Stimulated activated naive B cell treated with anti-CD40 and anti-IgM and Interleukin-4, amounts not matched to agents 10 μg/mL and 1 μg/mL and 100 μg/mL, for 72 hours (primary cell): ENCODE data around the gene ZSCAN18.

ENCODE experiments used
- ATAC-seq, 2 donors: fragments of 150-1000 bp; cut with Tn5 transposase; replicated peaks; 2 replicates each; pipeline ENCODE4 v1.10.0; 2021; ENCODE audit warnings: moderate library complexity in 1 of 2
- DNase-seq: peaks from one replicate; pipeline ENCODE4 v3.0.0; 2021
- H3K27ac Mint-ChIP-seq: one replicate; pipeline ENCODE4 v1.8.0; 2022; ENCODE audit warnings: mild to moderate bottlenecking, mixed read lengths
- H3K27me3 Mint-ChIP-seq, 2 donors: one replicate each; pipeline ENCODE4 v1.8.0; 2022; ENCODE audit warnings: mixed read lengths in 2 of 2
- H3K36me3 Mint-ChIP-seq, 2 donors: one replicate each; pipeline ENCODE4 v1.8.0; 2022; ENCODE audit warnings: mixed read lengths in 2 of 2, mild to moderate bottlenecking in 1 of 2
- H3K4me1 Mint-ChIP-seq, 2 donors: one replicate each; pipeline ENCODE4 v1.8.0; 2022; ENCODE audit warnings: mixed read lengths in 2 of 2, mild to moderate bottlenecking in 1 of 2
- H3K4me3 Mint-ChIP-seq, 2 donors: one replicate each; pipeline ENCODE4 v1.8.0; 2022; ENCODE audit warnings: mild to moderate bottlenecking in 2 of 2, mixed read lengths in 2 of 2, moderate library complexity in 1 of 2
- H3K9me3 Mint-ChIP-seq, 2 donors: one replicate each; pipeline ENCODE4 v1.8.0; 2022; ENCODE audit warnings: mixed read lengths in 2 of 2, mild to moderate bottlenecking in 1 of 2

ZSCAN18 gene

DNA sequence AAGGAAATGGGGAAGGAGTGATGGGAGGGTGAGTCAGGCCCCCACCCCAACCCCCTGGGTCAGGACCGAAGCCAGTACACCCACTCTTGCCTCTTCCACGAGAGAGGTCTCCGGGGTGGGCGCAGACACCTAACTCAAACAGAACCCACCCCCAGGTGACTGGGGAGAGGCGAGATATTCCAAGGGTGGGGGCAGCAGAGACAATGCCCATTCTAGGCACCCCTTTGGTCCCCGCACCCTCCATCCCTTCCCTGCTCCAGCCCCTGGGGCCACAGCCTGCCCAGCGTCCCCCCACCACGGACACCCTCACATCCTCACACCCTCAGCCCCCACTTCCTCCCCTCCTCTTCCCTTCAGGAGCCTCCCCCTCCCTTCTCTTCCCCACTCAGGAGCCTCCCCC, 682 bp downstream of the ZSCAN18 start:
- H3K9me3 Mint-ChIP-seq, result peaks cover 4% of the 10 kb centered on the region in 2 donors
- peaks cover 19 to 37% of the 10 kb centered on the region in 2 donors for H3K36me3 Mint-ChIP-seq
- peak overlapping the region; percentile 85 to 89 for H3K4me3 Mint-ChIP-seq
- no peak for ATAC-seq
- H3K27me3 Mint-ChIP-seq, result no peaks in the 10 kb centered on the region
- H3K4me1 Mint-ChIP-seq, result peaks cover 21 to 31% of the 10 kb centered on the region in 2 donors
- DNase-seq, result no peak
- H3K27ac Mint-ChIP-seq, result peak overlapping the region; percentile 99

DNA sequence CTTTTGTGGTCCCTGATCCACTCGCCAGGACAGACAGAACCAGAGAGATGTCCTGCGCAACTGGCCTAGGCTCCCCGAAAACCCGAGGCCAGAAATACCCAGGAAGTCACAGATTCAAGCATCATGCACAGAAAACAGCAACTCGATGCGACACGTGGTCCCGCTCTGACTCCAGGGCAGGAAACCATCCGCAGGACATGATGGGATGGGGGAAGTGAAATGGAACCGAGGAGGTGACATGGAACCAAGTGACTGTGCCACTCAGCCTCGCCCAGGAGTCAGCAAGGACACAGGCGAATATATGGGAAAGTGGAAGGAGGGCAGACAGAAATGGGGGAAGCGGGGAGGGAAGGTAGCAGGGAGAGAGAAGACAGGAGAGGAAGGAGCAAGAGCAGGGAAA, 1.1 kb downstream of the ZSCAN18 start:
- DNase-seq, result no peak
- peaks cover 21 to 35% of the 10 kb centered on the region in 2 donors for H3K4me1 Mint-ChIP-seq
- peaks cover 23 to 40% of the 10 kb centered on the region in 2 donors for H3K36me3 Mint-ChIP-seq
- no peak for ATAC-seq
- peak overlapping the region; percentile 99 for H3K27ac Mint-ChIP-seq
- H3K4me3 Mint-ChIP-seq, result peak overlapping the region; percentile 85 to 89
- H3K27me3 Mint-ChIP-seq, result no peaks in the 10 kb centered on the region
- peaks cover 3 to 4% of the 10 kb centered on the region in 2 donors for H3K9me3 Mint-ChIP-seq

- H3K4me3 Mint-ChIP-seq, result no peak overlapping the region
- H3K9me3 Mint-ChIP-seq, result peaks cover 3 to 4% of the 10 kb centered on the region in 2 donors
- ATAC-seq, result no peak
- no peak overlapping the region for H3K27ac Mint-ChIP-seq
- H3K36me3 Mint-ChIP-seq, result peaks cover 25 to 44% of the 10 kb centered on the region in 2 donors
- peaks cover 21 to 38% of the 10 kb centered on the region in 2 donors for H3K4me1 Mint-ChIP-seq
- H3K27me3 Mint-ChIP-seq, result no peaks in the 10 kb centered on the region
- no peak for DNase-seq
These were observed 2.7 kb downstream of the ZSCAN18 start for GRCh38 chr19:58095328-58095727.

DNA sequence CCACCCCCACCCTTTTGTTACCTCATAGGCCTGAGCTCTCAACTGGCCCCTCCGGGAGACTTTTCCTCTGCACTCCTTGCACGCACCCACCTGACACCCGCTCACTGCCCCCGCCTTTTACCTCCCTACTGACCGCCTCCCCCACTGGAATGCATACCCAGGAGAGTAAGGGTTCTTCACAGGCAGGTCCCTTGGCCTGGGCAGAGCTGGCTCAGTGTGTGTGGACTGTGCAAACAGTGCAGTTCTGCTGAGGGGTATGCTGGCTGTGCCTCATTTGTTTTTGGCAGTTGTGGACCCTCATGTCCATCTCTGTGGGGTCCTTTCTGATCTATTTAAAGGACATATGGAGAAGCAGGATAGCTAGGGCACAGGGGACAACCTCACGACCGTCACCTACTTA, 5.0 kb downstream of the ZSCAN18 start:
- Mint-ChIP-seq H3K36me3 (peaks cover 38 to 54% of the 10 kb centered on the region in 2 donors), H3K4me1 (peaks cover 15 to 30% of the 10 kb centered on the region in 2 donors), H3K27ac (no peak overlapping the region), H3K27me3 (no peaks in the 10 kb centered on the region), H3K9me3 (peaks cover 3 to 4% of the 10 kb centered on the region in 2 donors), H3K4me3 (no peak overlapping the region)
- DNase-seq (no peak), ATAC-seq (no peak)

DNA sequence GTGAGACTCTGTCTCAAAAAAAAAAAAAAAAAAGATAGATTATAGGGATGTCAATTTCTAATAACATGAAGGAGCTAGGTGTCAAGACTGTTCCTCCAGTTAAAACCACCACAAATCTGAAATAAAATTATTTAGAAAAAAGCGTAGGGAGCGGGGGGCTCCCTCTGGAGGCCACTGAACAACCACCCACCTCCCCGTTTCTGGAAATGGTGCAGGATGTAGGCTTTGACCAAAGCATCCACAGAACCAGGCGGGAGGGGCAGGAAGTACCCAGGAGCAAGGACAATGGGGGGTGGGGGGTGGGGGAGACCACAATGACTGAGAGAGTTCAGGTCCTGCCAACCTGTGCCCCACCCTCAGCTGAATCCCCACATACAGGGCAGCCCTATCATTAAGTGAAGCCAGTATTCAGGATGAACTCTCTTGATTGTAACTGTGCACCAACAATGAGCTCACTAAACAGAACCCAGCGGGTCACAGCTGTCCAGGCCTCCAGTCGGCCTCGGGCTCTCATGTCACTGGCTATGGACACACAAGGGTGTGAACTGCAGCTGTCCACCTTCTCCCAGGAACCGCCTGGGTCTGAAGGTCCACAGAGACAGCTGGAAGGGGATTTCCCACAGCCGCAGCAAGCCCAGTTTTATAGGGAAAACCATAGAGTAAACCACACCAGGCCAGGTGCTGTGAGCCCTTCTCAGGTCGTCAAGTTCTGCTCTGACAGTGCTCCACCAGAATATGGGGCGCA, 6.6 kb downstream of the ZSCAN18 start:
- no peak for DNase-seq
- H3K9me3 Mint-ChIP-seq, result peaks cover 3 to 4% of the 10 kb centered on the region in 2 donors
- H3K27ac Mint-ChIP-seq, result no peak overlapping the region
- no peaks in the 10 kb centered on the region for H3K27me3 Mint-ChIP-seq
- peaks cover 9 to 17% of the 10 kb centered on the region in 2 donors for H3K4me1 Mint-ChIP-seq
- peaks cover 51 to 55% of the 10 kb centered on the region in 2 donors for H3K36me3 Mint-ChIP-seq
- ATAC-seq, result no peak
- H3K4me3 Mint-ChIP-seq, result no peak overlapping the region

DNA sequence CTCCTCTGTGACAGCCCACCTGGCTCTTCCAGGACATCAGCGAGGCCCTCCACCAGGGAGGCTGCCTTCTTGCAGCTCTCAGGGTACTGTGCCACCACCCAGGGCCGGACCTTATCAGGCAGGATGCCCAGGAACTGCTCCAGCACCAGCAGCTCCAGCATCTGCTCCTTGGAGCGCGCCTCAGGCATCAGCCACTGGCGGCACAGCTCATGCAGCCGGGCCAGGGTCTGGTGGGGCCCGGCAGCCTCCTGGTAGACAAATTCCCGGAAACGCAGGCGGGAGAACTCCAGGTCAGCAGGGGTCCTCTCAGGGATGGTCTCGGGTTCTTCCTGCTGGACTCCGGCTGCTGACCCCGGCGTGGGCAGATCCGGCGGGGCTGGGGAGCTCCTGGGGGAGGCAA, 8.2 kb downstream of the ZSCAN18 start:
- H3K4me1 Mint-ChIP-seq, result peaks cover 4 to 7% of the 10 kb centered on the region in 2 donors
- DNase-seq, result no peak
- H3K27ac Mint-ChIP-seq, result peak overlapping the region; percentile 20
- peaks cover 54 to 58% of the 10 kb centered on the region in 2 donors for H3K36me3 Mint-ChIP-seq
- ATAC-seq, result no peak
- no peak overlapping the region for H3K4me3 Mint-ChIP-seq
- peaks cover 3 to 4% of the 10 kb centered on the region in 2 donors for H3K9me3 Mint-ChIP-seq
- H3K27me3 Mint-ChIP-seq, result no peaks in the 10 kb centered on the region

- Mint-ChIP-seq H3K4me3 (no peak overlapping the region), H3K9me3 (peaks cover 6 to 7% of the 10 kb centered on the region in 2 donors), H3K36me3 (peaks cover 63 to 65% of the 10 kb centered on the region in 2 donors), H3K27me3 (no peaks in the 10 kb centered on the region), H3K27ac (no peak overlapping the region), H3K4me1 (peaks cover 3 to 7% of the 10 kb centered on the region in 2 donors)
- DNase-seq (no peak), ATAC-seq (no peak)
These were observed 9.4 kb downstream of the ZSCAN18 start for GRCh38 chr19:58088521-58089052.

- Mint-ChIP-seq H3K4me1 (peaks cover 0 to 6% of the 10 kb centered on the region in 2 donors), H3K27me3 (no peaks in the 10 kb centered on the region), H3K4me3 (no peak overlapping the region), H3K36me3 (peaks cover 64 to 65% of the 10 kb centered on the region in 2 donors), H3K27ac (no peak overlapping the region), H3K9me3 (peaks cover 3 to 5% of the 10 kb centered on the region in 2 donors)
- ATAC-seq, result no peak
- DNase-seq, result no peak
These were observed 11.0 kb downstream of the ZSCAN18 start for GRCh38 chr19:58086825-58087710.

DNA sequence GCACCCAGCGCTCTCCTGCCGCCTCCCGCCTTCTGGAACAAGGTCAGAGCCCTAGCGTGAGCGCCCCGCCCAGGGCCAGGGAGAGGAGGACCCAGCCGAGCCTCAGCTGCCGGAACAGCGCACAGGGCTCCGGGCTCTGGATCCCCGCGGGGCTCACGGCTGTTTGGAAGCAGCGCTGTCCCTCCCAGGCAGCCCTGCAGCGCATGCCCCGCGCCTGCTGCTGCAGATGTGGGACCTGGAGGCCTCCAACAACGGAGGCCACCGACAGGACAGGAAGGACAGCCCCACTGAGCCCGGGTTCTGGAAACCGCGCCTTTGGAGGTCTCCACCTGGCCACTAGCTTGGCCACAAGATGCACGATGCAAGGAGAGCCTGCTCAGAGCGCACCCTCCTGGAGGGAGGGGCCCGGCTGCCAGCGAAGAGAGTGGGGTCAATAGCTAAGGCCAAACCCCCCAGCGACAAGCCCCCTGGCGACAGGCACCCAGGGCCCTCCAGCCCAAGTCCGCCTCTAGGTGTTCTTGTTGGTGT, 12.6 kb downstream of the ZSCAN18 start:
- ATAC-seq, result no peak
- Mint-ChIP-seq H3K9me3 (peaks cover 10 to 14% of the 10 kb centered on the region in 2 donors), H3K36me3 (peaks cover 66 to 73% of the 10 kb centered on the region in 2 donors), H3K27me3 (no peaks in the 10 kb centered on the region), H3K4me1 (no peaks in the 10 kb centered on the region), H3K27ac (no peak overlapping the region), H3K4me3 (no peak overlapping the region)
- no peak for DNase-seq

DNA sequence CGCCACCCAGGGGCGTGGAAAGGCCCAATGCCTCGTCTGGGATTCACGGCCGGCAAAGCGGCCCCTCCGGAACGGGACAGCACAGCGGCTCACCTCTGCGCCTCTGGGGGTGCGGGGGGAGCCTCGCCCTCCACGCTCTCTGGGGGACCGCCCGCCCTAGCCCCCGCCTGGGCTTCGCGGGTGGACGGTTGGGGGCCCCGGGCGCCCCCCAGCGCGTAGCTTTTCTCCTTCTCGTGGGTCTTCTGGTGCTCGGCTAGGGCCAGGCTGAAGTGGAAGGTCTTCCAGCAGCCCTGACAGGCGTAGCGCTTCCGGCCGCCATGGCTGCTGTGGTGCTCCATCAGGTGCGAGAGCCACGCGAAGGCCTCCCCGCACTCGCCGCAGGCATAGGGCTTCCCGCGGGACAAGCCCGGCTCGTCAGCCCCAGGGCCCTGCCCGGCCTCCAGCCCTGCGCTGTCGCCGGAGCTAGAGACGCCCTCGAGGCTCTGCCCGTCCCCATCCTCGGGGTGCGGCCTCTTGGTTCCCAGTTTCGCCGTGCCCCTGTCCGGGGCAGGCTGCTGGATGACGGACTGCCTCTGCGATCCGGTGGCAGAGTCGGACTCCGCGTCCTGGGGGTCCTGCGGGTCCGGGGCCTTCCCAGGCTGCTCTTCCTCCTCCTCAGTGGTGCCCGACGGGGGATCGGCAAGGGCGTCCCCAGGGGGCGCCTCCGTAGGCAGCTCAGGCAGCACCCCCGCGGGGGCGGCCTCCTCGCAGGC, 13.3 kb downstream of the ZSCAN18 start:
- no peak for DNase-seq
- no peaks in the 10 kb centered on the region for H3K27me3 Mint-ChIP-seq
- H3K36me3 Mint-ChIP-seq, result peaks cover 69 to 75% of the 10 kb centered on the region in 2 donors
- no peak overlapping the region for H3K27ac Mint-ChIP-seq
- ATAC-seq, result no peak
- H3K9me3 Mint-ChIP-seq, result peaks cover 16 to 17% of the 10 kb centered on the region in 2 donors
- no peak overlapping the region for H3K4me3 Mint-ChIP-seq
- no peaks in the 10 kb centered on the region for H3K4me1 Mint-ChIP-seq

GRCh38 chr19:58083021-58083420, 15.0 kb downstream of the ZSCAN18 start:
- no peaks in the 10 kb centered on the region for H3K27me3 Mint-ChIP-seq
- no peak for DNase-seq
- H3K27ac Mint-ChIP-seq, result no peak overlapping the region
- peaks cover 16 to 19% of the 10 kb centered on the region in 2 donors for H3K9me3 Mint-ChIP-seq
- H3K4me3 Mint-ChIP-seq, result no peak overlapping the region
- no peak for ATAC-seq
- no peaks in the 10 kb centered on the region for H3K4me1 Mint-ChIP-seq
- H3K36me3 Mint-ChIP-seq, result peaks cover 61 to 69% of the 10 kb centered on the region in 2 donors

GRCh38 chr19:58079792-58080191, 18.2 kb downstream of the ZSCAN18 start:
- Mint-ChIP-seq H3K36me3 (peaks cover 40 to 62% of the 10 kb centered on the region in 2 donors), H3K27ac (no peak overlapping the region), H3K4me1 (no peaks in the 10 kb centered on the region), H3K27me3 (no peaks in the 10 kb centered on the region), H3K9me3 (peaks cover 16 to 20% of the 10 kb centered on the region in 2 donors), H3K4me3 (no peak overlapping the region)
- ATAC-seq (no peak), DNase-seq (no peak)

- Mint-ChIP-seq H3K4me3 (no peak overlapping the region), H3K4me1 (no peaks in the 10 kb centered on the region), H3K27ac (peak overlapping the region; percentile 74), H3K27me3 (no peaks in the 10 kb centered on the region), H3K9me3 (peaks cover 41 to 47% of the 10 kb centered on the region in 2 donors), H3K36me3 (peaks cover 75 to 85% of the 10 kb centered on the region in 2 donors)
- no peak for DNase-seq
- no peak for ATAC-seq
These were observed 30.7 kb downstream of the ZSCAN18 start for GRCh38 chr19:58067240-58067912.
